Left renal cortex interstitium (tissue), 4 donors: ENCODE results near the gene SUPT3H. TPM values are rescaled to one million over a fixed set of nuclear protein-coding genes. Genes with fewer than 3 reads are reported as not detected.

ENCODE experiments used
- DNase-seq, 4 donors: peaks; one replicate each; pipeline ENCODE4 v3.0.0-alpha.2; 2013; ENCODE audit warnings: low read depth in 4 of 4, low spot score in 2 of 4, missing footprints in 1 of 4
- polyA plus RNA-seq, 4 donors: library from polyadenylated mRNA; unstranded; fragments of 120-200 nt; gene quantifications; one replicate each; pipeline ENCODE4 v1.2.1, GENCODE V29; 2013; ENCODE audit not compliant: insufficient read length in 4 of 4

SUPT3H gene
- 10 to 100 TPM; 18.8 to 24.9 (median 22.4) TPM for polyA plus RNA-seq

GRCh38 chr6:45377554-45378333 is at the start of gene SUPT3H:
Gene SUPT3H (minus strand): TSS chr6:45377934.
- DNase-seq: peak; percentile 89 to 93 (median 89)

DNA sequence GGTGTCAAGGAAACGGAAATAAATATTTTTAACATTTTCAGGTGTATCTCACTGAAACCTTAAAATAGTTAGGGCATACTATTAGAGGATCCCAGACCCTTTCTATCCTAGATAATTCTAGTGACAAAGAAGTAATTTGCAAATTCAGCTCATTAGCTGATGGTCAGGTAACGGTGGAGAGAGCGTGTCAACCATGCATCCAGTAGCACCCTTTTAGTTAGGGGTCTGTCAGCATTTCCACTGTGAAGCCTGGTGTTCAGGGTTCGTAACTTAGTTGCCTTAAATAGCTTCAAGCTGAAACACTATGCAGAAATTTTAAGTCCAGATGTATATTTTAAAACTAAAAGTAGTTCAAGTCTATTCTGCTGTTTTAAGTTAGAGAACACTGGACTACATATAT is 48.5 kb upstream of the SUPT3H start:
- DNase-seq: no peak

DNA sequence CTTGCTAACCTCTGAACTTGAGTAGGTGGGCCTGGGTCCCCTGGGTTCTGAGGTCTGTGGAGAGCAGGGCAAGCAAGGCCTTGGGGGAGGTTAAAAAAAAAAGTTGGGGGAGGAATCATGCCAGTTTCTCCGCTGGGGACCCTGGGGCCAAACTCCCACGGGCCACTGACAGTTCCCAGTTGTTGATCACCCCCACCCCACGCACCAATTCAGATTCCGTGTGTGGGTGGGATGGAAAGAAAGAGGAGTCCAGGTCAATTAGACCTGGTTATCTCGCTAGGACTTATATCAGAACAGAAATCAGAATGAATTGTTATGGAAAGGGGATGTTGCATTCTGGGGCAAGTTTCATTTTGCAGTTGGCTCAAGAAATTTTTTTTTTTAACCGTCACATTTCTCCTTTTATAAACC is 46.7 kb upstream of the SUPT3H start:
- DNase-seq: no peak

DNA sequence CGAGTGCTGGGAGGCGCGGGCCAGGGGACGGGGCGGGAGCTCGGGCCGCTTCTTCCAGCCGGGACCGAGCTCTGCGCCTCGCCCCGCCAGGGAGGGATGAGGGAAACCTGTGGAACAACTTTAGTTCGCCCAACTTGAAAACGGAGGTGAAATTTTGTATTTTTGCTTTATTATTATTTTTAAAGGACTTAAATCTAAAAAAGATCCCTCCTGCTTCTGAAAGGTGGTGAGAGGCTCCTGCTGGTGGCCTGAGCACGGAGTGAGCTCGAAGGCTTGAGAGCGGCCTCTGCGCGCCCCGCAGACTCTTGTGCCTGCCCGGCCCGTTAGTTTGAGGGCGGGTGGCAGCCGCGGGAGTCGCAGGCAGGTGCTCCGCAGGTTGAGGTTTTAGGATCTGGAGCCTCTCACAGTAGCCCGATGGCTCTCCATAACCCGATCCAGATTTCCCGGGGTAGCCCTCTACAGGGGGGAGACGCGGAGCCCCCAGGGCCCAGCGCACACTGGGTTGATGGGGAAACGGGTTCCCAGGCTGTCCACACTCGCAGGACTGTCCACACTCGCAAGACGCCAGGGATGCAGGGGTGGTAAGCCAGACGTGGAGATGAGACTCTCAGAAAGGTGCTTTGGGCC is 46.2 kb upstream of the SUPT3H start:
- DNase-seq: no peak

DNA sequence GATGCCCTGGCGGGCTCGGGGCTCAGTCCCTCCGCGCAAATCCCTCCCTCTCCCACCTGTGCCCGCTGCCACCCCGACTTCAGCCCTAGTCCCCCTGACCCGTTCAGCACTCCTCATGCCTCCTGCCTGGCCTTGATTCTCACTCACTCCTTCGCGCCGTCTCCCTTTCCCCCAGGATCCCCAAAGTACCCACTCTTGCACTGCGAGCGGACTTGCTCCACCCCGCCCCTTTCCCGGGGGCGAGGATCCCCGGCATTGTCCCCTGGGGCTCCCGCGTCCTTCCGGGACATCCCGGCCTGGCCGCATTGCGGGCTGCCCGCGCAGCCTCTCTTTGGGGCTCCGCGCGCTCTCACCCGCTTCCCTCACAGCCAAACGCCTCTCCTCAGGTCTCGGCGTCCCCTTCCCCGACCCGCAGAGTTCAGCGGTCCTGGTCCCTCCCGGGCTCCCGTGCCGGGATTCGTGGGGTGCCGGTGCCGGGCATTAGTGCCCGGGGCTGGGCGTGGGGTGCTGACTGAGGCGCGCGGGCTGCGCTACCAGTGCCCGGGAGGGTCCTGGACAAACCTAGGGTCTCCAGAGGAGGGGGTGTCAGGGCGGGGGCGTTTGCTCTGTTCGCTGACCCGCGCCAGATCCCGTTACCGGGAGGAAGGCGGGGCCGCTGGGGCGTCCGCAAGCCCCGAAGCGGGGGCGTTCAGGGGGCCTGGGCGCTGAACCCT is 45.5 kb upstream of the SUPT3H start:
- DNase-seq: no peak

DNA sequence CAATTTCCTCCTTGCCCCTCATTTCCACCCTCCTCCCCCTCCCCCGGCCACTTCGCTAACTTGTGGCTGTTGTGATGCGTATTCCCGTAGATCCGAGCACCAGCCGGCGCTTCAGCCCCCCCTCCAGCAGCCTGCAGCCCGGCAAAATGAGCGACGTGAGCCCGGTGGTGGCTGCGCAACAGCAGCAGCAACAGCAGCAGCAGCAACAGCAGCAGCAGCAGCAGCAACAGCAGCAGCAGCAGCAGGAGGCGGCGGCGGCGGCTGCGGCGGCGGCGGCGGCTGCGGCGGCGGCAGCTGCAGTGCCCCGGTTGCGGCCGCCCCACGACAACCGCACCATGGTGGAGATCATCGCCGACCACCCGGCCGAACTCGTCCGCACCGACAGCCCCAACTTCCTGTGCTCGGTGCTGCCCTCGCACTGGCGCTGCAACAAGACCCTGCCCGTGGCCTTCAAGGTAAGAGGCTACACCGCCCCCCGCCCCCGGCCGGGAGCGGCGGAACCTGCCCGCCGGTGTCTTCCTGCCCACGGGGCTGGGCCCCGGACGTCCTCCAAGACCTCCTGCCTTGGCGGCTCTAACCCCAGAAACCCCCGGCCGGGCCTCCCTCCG is 44.9 kb upstream of the SUPT3H start:
- DNase-seq: no peak

- DNase-seq: peak in 2 of 4 donors; percentile 44 to 64
Observed at GRCh38 chr6:45421709-45422502, 44.2 kb upstream of the SUPT3H start.

GRCh38 chr6:45420909-45421708 is 43.4 kb upstream of the SUPT3H start:
- DNase-seq: peak in 2 of 4 donors; percentile 31 to 63

DNA sequence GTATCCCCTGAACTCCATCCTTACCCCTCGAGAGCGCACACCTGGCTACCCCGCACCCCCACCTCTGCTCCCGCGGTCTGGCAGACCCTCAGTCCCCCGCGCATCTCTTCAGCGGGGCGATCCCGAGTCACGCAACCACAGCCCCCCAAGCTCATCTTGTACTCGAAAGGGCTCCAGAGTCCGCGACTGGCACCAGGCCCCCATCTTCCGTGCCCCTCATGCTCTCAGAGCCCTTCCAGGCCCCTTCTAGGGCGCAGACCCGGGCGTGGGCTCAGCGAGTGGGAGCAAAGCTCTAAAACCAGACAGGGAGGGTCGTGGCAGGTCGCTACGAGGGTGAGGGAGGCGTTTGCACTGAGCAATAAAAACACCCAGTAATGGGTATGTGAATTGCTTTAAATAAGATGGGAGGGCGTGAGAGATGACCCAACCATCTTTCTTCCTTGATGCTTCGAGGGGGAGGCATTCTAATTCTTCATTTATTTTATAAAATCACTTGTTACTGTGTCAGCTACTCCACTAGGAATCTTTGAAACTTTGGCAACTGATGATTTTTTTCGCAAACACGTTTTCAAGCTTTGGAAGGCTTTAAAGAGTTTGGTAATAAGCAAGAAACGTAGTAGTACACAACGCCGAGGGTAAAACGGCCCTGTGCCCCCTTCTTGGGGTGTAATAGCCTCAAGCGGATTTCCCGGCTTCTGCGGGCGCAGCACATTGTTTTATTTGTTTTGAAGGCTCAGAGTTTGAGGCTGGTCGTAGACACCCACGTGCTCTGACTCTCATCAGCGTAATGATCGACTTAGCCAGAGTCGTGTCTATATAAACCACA is 42.6 kb upstream of the SUPT3H start:
- DNase-seq: no peak

GRCh38 chr6:45419571-45420082 is 41.9 kb upstream of the SUPT3H start:
- DNase-seq: peak in 1 of 4 donors; percentile 40

DNA sequence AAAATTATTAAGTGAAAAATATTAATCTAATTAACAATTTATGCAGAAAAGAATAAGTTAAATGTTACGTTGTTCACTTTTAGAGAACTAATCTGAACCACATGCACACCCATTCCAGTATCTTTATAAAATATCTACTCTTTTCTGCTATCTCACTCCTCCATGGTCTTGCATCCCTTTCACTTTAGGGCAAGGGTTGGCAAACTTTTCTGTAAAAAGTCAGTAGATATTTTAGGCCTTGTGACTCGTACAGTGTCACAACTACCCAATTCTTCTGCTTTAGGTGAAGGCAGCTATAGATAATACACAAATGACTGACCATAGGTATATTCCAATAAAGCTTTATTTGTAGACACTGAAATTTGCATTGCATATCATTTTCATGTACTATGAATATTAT is 39.7 kb upstream of the SUPT3H start:
- no peak for DNase-seq

GRCh38 chr6:45416700-45417099 is 39.0 kb upstream of the SUPT3H start:
- no peak for DNase-seq

- no peak for DNase-seq
Observed at GRCh38 chr6:45415788-45416518, 38.2 kb upstream of the SUPT3H start.

DNA sequence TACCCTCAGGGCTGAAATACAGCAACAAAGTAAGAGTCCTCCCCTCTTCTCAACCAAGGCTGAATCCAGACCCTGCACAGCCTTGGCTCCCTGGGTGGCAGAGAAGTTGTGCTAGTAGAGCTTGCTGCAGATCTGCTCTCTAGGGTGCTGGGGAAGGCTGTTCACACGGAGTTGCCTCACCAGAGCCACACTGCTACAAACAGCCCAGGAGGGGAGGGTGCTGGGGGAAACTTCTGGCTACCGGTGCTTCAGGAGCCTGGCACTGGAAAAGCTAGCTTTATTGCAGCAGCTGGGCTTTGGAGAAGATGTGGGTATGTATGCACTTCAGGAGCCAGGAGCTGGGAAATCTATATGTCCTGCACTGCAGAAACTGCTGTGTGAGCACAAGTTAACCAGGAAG is 37.6 kb upstream of the SUPT3H start:
- DNase-seq: no peak

DNA sequence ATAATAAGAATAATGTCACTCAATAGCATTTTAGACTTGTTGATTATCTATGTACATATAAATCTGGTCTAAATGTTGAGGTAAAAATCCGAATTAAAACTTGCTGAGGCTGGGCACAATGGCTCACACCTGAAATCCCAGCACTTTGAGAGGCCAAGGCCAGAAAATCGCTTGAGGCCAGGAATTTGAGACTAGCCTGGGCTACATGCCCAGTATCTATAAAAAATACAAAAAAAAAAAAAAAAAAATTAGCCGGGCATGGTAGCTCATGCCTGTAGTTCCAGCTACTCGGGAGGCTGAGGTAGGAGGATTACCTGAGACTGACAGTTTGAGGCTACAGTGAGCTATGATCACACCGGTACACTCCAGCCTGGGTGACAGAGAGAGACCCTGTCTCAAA is 34.2 kb upstream of the SUPT3H start:
- no peak for DNase-seq

DNA sequence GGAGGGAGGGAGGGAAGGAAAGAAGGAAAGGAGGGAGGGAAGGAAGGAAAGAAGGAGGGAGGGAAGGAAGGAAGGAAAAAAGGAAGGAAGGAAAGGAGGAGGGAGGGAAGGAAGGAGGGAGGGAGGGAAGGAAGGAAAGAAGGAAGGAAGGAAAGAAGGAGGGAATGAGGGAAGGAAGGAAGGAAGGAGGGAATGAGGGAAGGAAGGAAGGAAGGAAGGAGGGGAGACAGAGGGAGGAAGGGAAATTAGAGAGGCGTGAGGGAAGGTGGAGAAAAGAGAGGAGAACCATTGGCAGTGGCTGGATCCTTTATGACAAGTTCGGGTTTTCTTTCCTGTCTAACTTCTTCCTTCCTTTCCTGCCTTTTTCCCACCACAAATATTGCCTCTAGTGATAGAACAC is 22.3 kb upstream of the SUPT3H start:
- DNase-seq: no peak

GRCh38 chr6:45398075-45398813 is 20.5 kb upstream of the SUPT3H start:
- no peak for DNase-seq
